ENCODE results near the gene BRIX1.

DNA sequence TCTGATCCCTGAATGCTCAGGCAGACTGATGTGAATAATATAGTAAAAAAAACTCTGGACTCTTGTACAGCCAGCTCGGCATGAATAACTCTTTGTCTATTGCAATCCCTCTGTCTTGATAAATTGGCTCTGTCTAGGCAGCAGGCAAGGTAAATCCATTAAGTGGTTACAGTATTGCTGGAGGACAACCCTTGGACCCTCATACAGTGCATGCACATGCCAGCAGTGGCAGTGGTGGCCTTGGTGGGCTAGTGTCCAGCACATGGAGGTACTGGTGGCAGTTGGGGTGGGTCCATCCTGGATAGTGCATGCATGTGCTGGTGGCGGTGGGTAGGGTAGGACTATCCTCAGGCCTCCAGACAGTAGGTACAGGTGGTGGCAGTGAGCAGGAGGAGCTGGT lies 52.7 kb downstream of the BRIX1 start:
- TF ChIP-seq, protein P1, sequence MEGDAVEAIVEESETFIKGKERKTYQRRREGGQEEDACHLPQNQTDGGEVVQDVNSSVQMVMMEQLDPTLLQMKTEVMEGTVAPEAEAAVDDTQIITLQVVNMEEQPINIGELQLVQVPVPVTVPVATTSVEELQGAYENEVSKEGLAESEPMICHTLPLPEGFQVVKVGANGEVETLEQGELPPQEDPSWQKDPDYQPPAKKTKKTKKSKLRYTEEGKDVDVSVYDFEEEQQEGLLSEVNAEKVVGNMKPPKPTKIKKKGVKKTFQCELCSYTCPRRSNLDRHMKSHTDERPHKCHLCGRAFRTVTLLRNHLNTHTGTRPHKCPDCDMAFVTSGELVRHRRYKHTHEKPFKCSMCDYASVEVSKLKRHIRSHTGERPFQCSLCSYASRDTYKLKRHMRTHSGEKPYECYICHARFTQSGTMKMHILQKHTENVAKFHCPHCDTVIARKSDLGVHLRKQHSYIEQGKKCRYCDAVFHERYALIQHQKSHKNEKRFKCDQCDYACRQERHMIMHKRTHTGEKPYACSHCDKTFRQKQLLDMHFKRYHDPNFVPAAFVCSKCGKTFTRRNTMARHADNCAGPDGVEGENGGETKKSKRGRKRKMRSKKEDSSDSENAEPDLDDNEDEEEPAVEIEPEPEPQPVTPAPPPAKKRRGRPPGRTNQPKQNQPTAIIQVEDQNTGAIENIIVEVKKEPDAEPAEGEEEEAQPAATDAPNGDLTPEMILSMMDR (IDR thresholded peaks at IDR 0.05; ENCODE audit: low read depth, low read length), result no peak
- TF ChIP-seq EZH2phosphoT487 (IDR thresholded peaks at IDR 0.05; ENCODE audit: low read depth), result no peak
